ENCODE results near the gene DCLK1. TPM values are rescaled to one million over a fixed set of nuclear protein-coding genes. Genes with fewer than 3 reads are reported as not detected.

Gene DCLK1
- total and polyA plus RNA-seq, 12 donors, result 0.68 to 22.6 (median 2.3) TPM

- no peaks in the 10 kb centered on the region for H3K4me1 ChIP-seq (replicated peaks in 1 of 2)
- H3K36me3 ChIP-seq (replicated peaks in 1 of 2), result no peaks in the 10 kb centered on the region
- H3K9me3 ChIP-seq (replicated peaks in 1 of 3), result no peaks in the 10 kb centered on the region
- no peak overlapping the region for H3K27ac ChIP-seq
- no peak overlapping the region for H3K4me3 ChIP-seq
- intact Hi-C loops (cut with DNase I), result no loop called here
- H3K27me3 ChIP-seq, result no peaks in the 10 kb centered on the region
- DNase-seq, result no peak
- TF ChIP-seq CTCF (IDR thresholded peaks at IDR 0.05) (no peak), POLR2A (IDR thresholded peaks at IDR 0.05) (no peak)
- 60 to 77% (median 68%) methylated on average over 5 of the region's 5 CpGs for WGBS, 4 donors
Observed at GRCh38 chr13:35765366-35765765, 365.8 kb downstream of the DCLK1 start.

GRCh38 chr13:35764326-35765015 is 366.7 kb downstream of the DCLK1 start:
- Histone ChIP-seq H3K9me3 (replicated peaks in 1 of 3) (no peaks in the 10 kb centered on the region), H3K36me3 (replicated peaks in 1 of 2) (no peaks in the 10 kb centered on the region), H3K27ac (no peak overlapping the region), H3K4me3 (no peak overlapping the region), H3K4me1 (replicated peaks in 1 of 2) (no peaks in the 10 kb centered on the region), H3K27me3 (no peaks in the 10 kb centered on the region)
- intact Hi-C loops (cut with DNase I), result no loop called here
- DNase-seq, result no peak
- WGBS, 4 donors, result 57 to 71% (median 63%) methylated on average over 3 to 4 of the region's 4 CpGs
- TF ChIP-seq CTCF (IDR thresholded peaks at IDR 0.05) (no peak), POLR2A (IDR thresholded peaks at IDR 0.05) (no peak)

- H3K4me3 ChIP-seq, result no peak overlapping the region
- H3K9me3 ChIP-seq (replicated peaks in 1 of 3), result no peaks in the 10 kb centered on the region
- intact Hi-C loops (cut with DNase I), result no loop called here
- H3K27ac ChIP-seq, result no peak overlapping the region
- no peaks in the 10 kb centered on the region for H3K27me3 ChIP-seq
- no peaks in the 10 kb centered on the region for H3K4me1 ChIP-seq (replicated peaks in 1 of 2)
- no peak for DNase-seq
- TF ChIP-seq CTCF (IDR thresholded peaks at IDR 0.05), result no peak
- TF ChIP-seq POLR2A (IDR thresholded peaks at IDR 0.05), result no peak
- H3K36me3 ChIP-seq (replicated peaks in 1 of 2), result no peaks in the 10 kb centered on the region
- 89 to 95% (median 92%) methylated on average over 6 to 7 of the region's 7 CpGs for WGBS, 4 donors
Observed at GRCh38 chr13:35763782-35764123, 367.4 kb downstream of the DCLK1 start.

- Histone ChIP-seq H3K36me3 (replicated peaks in 1 of 2) (no peaks in the 10 kb centered on the region), H3K27ac (no peak overlapping the region), H3K9me3 (replicated peaks in 1 of 3) (no peaks in the 10 kb centered on the region), H3K27me3 (no peaks in the 10 kb centered on the region), H3K4me3 (no peak overlapping the region), H3K4me1 (replicated peaks in 1 of 2) (no peaks in the 10 kb centered on the region)
- DNase-seq, result no peak
- intact Hi-C loops (cut with DNase I), result no loop called here
- TF ChIP-seq CTCF (IDR thresholded peaks at IDR 0.05) (no peak), POLR2A (IDR thresholded peaks at IDR 0.05) (no peak)
- WGBS, 4 donors, result 69 to 74% (median 72%) methylated on average over 4 of the region's 4 CpGs
Observed at GRCh38 chr13:35763060-35763781, 368.0 kb downstream of the DCLK1 start.

Measured in adrenal gland (tissue), 12 donors.